Adrenal gland (tissue), 12 donors: ENCODE results near the gene SOX3. TPM values are rescaled to one million over a fixed set of nuclear protein-coding genes. Genes with fewer than 3 reads are reported as not detected.

Source experiments
- DNase-seq, 7 donors: peaks; one replicate each; pipeline ENCODE4 v3.0.0-alpha.2; 2019 to 2020
- H3K27ac ChIP-seq, 5 donors: fragments of 200-600 bp; sonication (generic) in 4 of 5; 1 replicate in 3 of 5; 2 replicates in 2 of 5; pipeline versions ENCODE4 v1.5.1 to v1.8.0; 2016 to 2020; ENCODE audit warnings: mild to moderate bottlenecking in 1 of 5
- H3K27me3 ChIP-seq: fragments of 200-600 bp; 2 replicates; pipeline ENCODE4 v1.8.0; 2021
- H3K36me3 ChIP-seq, 2 donors: fragments of 200-600 bp; replicated peaks in 1 of 2; 1 replicate in 1 of 2; 2 replicates in 1 of 2; pipeline versions ENCODE4 v1.5.1 to v1.8.0; 2018 to 2022
- H3K4me1 ChIP-seq, 2 donors: fragments of 200-600 bp; replicated peaks in 1 of 2; 1 replicate in 1 of 2; 2 replicates in 1 of 2; pipeline versions ENCODE4 v1.5.1 to v1.8.0; 2018 to 2021
- H3K4me3 ChIP-seq, 4 donors: fragments of 200-600 bp; sonication (generic) in 3 of 4; one replicate each; pipeline ENCODE4 v1.5.1; 2016 to 2018
- H3K9me3 ChIP-seq, 3 donors: fragments of 200-600 bp; sonication (generic) in 1 of 3; replicated peaks in 1 of 3; 1 replicate in 2 of 3; 2 replicates in 1 of 3; pipeline versions ENCODE4 v1.5.1 to v1.8.0; 2016 to 2021
- CTCF ChIP-seq, 6 experiments: fragments of 450-650 bp in 4 of 6; fragments of 200-600 bp in 2 of 6; sonication (generic) in 1 of 6; IDR thresholded peaks; 1 replicate in 5 of 6; 2 replicates in 1 of 6; pipeline versions ENCODE4 v1.5.1 to v1.8.0; 2016 to 2021; ENCODE audit warnings: antibody characterized with exemption in 6 of 6, mild to moderate bottlenecking in 2 of 6, moderate library complexity in 1 of 6
- POLR2A ChIP-seq, 2 donors: fragments of 450-650 bp; IDR thresholded peaks; one replicate each; pipeline ENCODE4 v1.6.1; 2017; ENCODE audit warnings: antibody characterized with exemption in 2 of 2, mild to moderate bottlenecking in 2 of 2, moderate library complexity in 1 of 2
- WGBS, 4 donors: extraction: QIAGEN DNeasy Blood & Tissue Kit in 2 of 4; methylation state at CpG; one replicate each; pipeline versions ENCODE4 v1.1.5 to v1.1.7; 2013 to 2017; 5-methylcytosine and 5-hydroxymethylcytosine counted together
- intact Hi-C, 2 donors: fragments of 100-400 bp; cut with DNase I; formaldehyde crosslinking; loops; one replicate each; pipeline versions ENCODE4 v1.14.1 to v1.15.0; 2022 to 2023
- polyA plus RNA-seq, 3 donors: library from polyadenylated mRNA; stranded (reverse); fragments of 200-250 nt in 2 of 3; fragments of 350-450 nt in 1 of 3; fragmentation: Illumina TruSeq in 1 of 3; extraction: RNeasy Lipid Tissue Mini Kit (QIAGEN cat#74804) in 1 of 3; gene quantifications; one replicate each; pipeline ENCODE4 v1.2.3, GENCODE V29; 2013 to 2014
- total RNA-seq, 9 donors: library from RNA; depleted of rRNA in 4 of 9; stranded (reverse); fragments of >200 nt in 4 of 9; fragments of 120-200 nt in 1 of 9; fragmentation: NEBNext Ultra II Directional in 1 of 9; extraction: Animal tissue kit (Norgen Biotek cat#: 25700) in 1 of 9; gene quantifications; one replicate each; pipeline versions ENCODE4 v1.1.0 to v1.2.4, GENCODE V29; 2013 to 2023
- donor health status: healthy with polysubstance abuse.
- donor health status: Bipolar disorder and iron deficiency.
- donor health status: DM: yes; HTN: yes; CAD: no.
- donor health status: DM: no; HTN: no; CAD: no.
- donor health status: DM: no; HTN: no; CAD: no.
- donor health status: DM: yes; HTN: yes; CAD: no.

Gene SOX3
- total and polyA plus RNA-seq, 12 donors = 0.20 to 0.55 (median 0.25) TPM; not detected in 6

GRCh38 chrX:140502491-140503237, 2.2 kb downstream of the SOX3 start:
- Histone ChIP-seq H3K36me3 (no peaks in the 10 kb centered on the region), H3K9me3 (no peaks in the 10 kb centered on the region), H3K27ac (no peak overlapping the region), H3K27me3 (peaks cover 89% of the 10 kb centered on the region), H3K4me1 (no peaks in the 10 kb centered on the region), H3K4me3 (no peak overlapping the region)
- 4 to 41% (median 17%) methylated on average over 10 to 40 of the region's 40 CpGs for WGBS, 4 donors
- DNase-seq = peak in 1 of 7 donors; percentile 1
- TF ChIP-seq POLR2A (IDR thresholded peaks at IDR 0.05) = no peak
- TF ChIP-seq CTCF (IDR thresholded peaks at IDR 0.05) = no peak
- intact Hi-C loops = no loop called here

GRCh38 chrX:140501940-140502468, 2.9 kb downstream of the SOX3 start:
- H3K27me3 ChIP-seq = peaks cover 84% of the 10 kb centered on the region
- no peak for DNase-seq
- TF ChIP-seq CTCF (IDR thresholded peaks at IDR 0.05) (no peak), POLR2A (IDR thresholded peaks at IDR 0.05) (no peak)
- no peak overlapping the region for H3K4me3 ChIP-seq
- no peaks in the 10 kb centered on the region for H3K9me3 ChIP-seq
- H3K36me3 ChIP-seq = no peaks in the 10 kb centered on the region
- 16 to 44% (median 29%) methylated on average over 8 to 14 of the region's 14 CpGs for WGBS, 4 donors
- intact Hi-C loops = no loop called here
- H3K4me1 ChIP-seq = no peaks in the 10 kb centered on the region
- H3K27ac ChIP-seq = no peak overlapping the region

GRCh38 chrX:140501321-140501720, 3.5 kb downstream of the SOX3 start:
- Histone ChIP-seq H3K36me3 (no peaks in the 10 kb centered on the region), H3K27ac (no peak overlapping the region), H3K4me3 (no peak overlapping the region), H3K4me1 (no peaks in the 10 kb centered on the region), H3K27me3 (peaks cover 83% of the 10 kb centered on the region), H3K9me3 (no peaks in the 10 kb centered on the region)
- intact Hi-C loops = no loop called here
- WGBS, 4 donors = 0 to 29% (median 15%) methylated on average over 2 to 13 of the region's 13 CpGs
- no peak for DNase-seq
- no peak for TF ChIP-seq POLR2A (IDR thresholded peaks at IDR 0.05)
- no peak for TF ChIP-seq CTCF (IDR thresholded peaks at IDR 0.05)

GRCh38 chrX:140500441-140500840, 4.4 kb downstream of the SOX3 start:
- Histone ChIP-seq H3K9me3 (no peaks in the 10 kb centered on the region), H3K4me3 (no peak overlapping the region), H3K36me3 (no peaks in the 10 kb centered on the region), H3K27ac (no peak overlapping the region), H3K27me3 (peaks cover 82% of the 10 kb centered on the region), H3K4me1 (no peaks in the 10 kb centered on the region)
- intact Hi-C loops = no loop called here
- WGBS, 4 donors = 7 to 32% (median 17%) methylated on average over 8 to 9 of the region's 9 CpGs
- no peak for DNase-seq
- TF ChIP-seq POLR2A (IDR thresholded peaks at IDR 0.05) = no peak

- intact Hi-C loops = no loop called here
- DNase-seq = no peak
- 70 to 83% (median 76%) methylated on average over 1 of the region's 1 CpG for WGBS, 4 donors
- H3K36me3 ChIP-seq = no peaks in the 10 kb centered on the region
- H3K4me1 ChIP-seq = no peaks in the 10 kb centered on the region
- H3K27me3 ChIP-seq = peaks cover 48% of the 10 kb centered on the region
- TF ChIP-seq POLR2A (IDR thresholded peaks at IDR 0.05) = no peak
- no peak for TF ChIP-seq CTCF (IDR thresholded peaks at IDR 0.05)
- H3K4me3 ChIP-seq = no peak overlapping the region
- no peaks in the 10 kb centered on the region for H3K9me3 ChIP-seq
- H3K27ac ChIP-seq = no peak overlapping the region
Observed at GRCh38 chrX:140495739-140496138, 9.1 kb downstream of the SOX3 start.
